ENCODE measurements around the gene CREB5.
"Not testable (repeated sequence)": the region's sequence is repeated elsewhere in the genome, so short reads cannot be mapped to it uniquely, and the experiment has no call there.

CREB5 gene

DNA sequence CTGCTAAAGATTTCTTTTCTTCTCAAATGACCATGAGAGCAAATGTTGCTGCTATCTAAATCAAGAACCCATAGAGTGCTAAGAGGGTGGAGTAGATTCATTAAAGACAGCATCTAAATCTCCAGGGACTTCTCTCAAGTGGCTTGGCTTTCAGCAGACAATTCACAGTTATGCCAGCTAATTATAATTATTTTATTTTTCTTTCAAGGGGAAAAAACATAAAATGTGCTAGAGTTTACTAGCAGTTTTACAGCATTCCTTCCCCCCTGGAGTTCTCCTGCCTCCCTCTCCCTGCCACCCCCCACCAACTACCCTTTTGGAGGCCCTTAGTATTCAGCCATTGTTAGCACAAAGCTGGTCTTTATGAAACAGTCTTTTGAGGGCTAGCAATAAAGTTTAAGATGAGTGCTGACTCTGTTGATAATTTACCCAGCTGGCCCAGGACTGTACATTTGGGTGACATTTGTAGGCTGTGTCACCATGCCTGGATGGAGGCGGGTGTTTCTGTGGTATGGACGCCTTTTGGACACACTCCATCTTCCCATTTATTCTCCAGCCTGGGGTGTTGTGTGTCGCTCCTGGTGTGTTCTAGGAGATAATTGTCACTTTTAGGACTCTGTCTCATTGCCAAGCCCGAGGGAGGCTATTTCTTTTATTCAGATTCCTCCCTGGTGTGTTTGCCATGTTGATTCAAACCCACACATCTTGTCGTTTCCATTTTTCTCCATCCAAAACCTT lies 160.2 kb downstream of the CREB5 start:
- in situ Hi-C loops (cut with MboI; ENCODE audit: low sequenced_read_pairs): no loop called here

DNA sequence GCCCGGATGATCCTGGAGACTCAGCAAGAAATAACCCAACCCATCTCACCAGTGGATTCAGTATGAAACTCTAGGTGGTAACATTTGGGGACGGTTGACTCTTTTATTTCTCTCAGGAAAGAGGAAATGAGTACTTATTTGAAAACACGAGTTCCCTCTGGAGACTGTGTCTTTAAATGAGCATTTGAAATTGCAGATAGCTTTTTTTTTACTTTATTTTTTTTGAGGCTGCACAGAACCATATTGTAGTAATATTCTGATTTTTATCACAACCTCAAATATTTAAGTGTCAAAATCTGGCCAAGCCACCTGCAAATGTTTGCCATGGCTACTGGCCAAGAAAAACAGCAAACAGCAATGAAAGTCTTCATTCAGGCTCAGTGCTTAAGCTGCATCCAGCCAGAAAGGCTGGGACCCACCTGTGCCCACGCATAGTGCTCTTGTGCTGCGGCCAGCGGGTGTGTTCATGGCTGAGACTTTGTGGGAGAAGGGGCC lies 160.8 kb downstream of the CREB5 start:
- in situ Hi-C loops (cut with MboI; ENCODE audit: low sequenced_read_pairs): no loop called here

DNA sequence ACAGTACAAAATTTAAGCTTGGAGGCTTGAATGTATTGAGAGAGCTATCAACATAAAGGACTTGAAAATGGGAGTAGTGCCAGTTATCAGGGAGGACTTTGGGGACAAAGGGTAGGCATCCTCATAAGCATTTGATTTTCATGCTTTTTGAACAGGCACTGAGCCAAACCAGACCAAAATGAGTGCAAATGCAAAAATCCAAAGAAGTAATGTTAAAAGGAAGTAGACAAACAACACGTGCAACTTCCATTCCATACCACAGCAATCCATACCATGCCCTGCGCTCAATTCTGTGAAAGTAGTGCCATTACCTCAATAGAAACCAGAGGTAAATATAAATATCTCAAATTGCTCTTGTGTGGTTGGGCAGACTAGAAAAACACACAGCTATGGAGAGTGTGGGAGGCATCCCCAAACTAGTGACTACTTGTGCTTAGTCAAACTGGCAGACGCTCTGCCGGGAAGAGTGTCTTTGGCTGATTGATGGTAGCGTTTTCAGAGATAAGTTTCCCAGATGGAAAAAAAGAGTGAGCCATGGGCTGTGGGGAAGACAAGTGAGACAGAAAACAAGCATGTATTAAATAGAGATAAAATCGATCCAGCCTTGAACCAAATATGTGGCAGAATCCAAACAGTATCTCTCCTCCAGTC lies 161.5 kb downstream of the CREB5 start:
- in situ Hi-C loops (cut with MboI; ENCODE audit: low sequenced_read_pairs): no loop called here

DNA sequence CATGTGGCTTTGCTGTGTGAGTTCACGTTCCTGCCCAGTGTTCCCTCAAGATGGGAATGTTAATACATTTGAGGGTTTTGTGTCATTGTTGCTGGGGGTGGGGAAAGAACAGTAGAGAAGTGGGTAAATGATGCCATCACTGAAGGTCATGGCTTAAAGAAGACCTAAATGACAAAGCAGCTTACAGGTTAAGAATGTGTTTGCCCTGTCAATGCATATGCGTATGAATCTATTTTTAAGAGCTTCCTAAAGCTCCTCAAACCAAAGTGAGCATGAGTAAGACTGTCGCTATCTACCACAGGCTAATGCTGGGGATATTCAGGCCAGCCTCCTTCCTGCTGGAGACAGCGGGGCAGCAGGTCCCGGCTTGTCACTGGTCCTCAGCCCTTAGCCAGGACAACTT lies 162.9 kb downstream of the CREB5 start:
- in situ Hi-C loops (cut with MboI; ENCODE audit: low sequenced_read_pairs): no loop called here

DNA sequence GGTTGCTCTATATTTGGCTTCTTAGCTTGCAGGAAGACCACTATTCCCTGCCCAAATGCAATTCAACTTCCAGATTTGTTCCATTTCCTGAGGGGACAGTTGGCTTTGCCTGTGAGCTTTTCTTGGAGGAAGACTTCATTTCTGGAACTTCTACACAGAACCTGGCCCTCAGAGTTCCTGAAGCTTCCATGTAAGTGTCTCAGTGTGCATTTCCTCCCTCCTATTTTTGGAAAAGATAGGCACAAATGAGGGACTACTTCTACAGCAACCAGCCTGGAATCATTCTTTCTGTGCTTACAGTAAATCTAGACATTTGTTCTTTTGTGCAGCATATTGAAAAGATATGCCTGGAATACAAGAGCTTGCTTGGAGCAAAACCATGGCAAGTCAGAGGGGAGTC lies 164.3 kb downstream of the CREB5 start:
- in situ Hi-C loops (cut with MboI; ENCODE audit: low sequenced_read_pairs): no loop called here

DNA sequence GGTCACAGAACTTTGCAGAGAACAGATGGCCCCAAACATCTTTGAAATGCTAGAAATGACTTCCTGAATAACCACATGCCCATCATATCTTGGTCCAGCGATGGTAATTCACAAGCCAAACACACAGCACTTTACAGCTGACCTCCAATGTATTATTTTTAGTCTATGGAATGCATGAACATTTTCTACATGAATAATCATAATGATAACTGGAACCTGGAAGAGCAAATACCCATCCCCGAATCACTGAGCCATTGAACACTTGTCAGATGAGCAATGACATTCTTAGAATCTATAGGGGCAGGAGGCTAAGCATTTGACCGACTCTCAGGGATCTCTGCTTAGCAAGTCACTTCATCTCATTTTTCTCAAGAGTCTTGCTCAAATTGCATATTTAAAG lies 167.3 kb downstream of the CREB5 start:
- in situ Hi-C loops (cut with MboI; ENCODE audit: low sequenced_read_pairs): no loop called here

DNA sequence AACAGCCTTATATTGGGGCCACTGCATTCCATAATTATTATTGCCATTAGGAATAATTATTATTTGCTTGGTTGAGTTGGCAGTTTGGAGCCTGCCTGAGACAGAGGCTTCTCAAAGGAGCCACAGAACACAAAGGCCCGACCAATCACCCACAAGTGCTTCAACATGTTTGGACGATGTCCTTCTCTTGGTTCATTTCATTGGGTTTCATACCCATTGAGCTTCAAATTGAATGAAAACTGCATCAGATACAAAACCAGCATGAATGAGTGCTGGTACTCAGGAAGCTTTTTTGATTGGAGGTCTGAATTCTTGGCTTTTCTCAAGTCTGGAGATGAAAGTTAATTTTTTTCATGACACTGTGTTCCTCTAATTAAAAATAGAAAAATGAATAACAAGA lies 168.3 kb downstream of the CREB5 start:
- in situ Hi-C loops (cut with MboI; ENCODE audit: low sequenced_read_pairs): no loop called here

DNA sequence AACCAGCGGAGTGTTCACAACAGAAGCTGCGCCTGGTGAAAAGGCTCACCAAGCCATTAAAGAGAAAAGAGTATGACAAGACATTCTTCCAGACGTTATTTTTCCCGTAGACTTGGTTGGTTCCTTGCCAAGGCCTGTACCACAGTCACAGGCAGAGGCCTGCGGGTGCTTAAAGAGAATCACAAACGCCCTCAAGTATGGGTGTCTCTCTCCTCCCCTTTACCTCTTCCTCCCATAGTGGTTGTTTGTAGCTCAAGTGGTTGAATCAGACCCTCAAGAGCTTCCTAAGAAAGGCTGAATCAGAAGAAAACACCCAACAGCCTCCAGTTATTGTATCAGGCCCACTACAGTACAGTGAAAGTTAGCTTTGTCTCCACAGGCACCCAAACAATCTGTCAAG lies 169.0 kb downstream of the CREB5 start:
- in situ Hi-C loops (cut with MboI; ENCODE audit: low sequenced_read_pairs): no loop called here

DNA sequence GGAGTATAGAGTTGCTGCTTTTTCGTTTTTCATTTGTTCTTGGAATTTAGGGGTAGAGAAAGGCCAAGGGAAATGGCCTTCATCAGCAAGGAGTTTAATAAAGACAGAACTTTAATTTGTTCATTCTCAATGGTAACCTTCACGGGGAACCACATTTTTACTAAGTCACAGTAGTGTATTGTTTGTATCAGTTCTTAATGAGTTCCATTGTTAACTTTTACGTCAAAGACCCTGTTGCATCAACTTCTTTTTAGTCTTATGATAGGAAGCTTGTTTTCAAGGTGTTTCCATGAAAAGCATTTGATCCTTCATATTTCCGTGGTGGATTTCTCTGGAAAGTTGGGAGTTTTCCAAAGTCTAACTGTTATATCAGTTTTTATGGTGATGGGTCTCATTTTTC lies 169.9 kb downstream of the CREB5 start:
- in situ Hi-C loops (cut with MboI; ENCODE audit: low sequenced_read_pairs): no loop called here

DNA sequence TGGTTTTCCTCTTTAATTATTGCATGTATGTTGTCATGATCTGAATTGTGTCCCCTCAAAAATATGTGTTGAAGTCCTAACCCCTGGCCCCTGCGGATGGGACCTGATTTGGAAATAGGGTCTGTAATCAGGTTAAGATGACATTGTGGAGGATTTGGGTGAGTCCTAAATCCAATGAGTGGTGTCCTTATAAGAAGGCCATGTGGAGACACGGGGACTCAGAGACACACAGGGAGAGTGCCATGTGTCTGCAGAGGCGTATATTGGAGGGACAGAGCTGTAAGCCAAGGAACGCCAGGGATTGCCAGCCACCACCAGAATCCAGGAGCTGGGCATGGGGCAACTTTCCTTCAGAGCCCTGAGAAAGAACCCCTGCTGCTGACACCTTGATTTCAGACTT lies 171.9 kb downstream of the CREB5 start:
- in situ Hi-C loops (cut with MboI; ENCODE audit: low sequenced_read_pairs): no loop called here

DNA sequence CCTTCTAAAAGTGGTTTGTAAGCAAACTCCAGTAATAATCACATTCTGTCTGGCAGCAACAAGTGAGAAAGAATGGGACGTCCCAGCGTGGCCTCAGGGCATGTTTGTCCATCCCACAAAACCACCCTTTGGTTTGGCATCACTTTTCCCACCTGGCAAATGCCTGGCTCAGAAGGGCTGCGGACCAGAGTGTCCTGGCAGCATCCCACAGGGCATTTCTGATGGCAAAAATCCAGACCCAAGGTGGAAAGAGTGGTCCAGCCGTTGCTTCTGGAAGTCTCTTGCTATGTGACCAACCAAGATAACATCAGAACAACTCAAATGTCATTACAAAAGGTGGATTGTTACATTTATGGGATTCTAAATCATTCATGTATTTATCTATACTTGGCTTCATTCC lies 174.4 kb downstream of the CREB5 start:
- in situ Hi-C loops (cut with MboI; ENCODE audit: low sequenced_read_pairs): no loop called here

DNA sequence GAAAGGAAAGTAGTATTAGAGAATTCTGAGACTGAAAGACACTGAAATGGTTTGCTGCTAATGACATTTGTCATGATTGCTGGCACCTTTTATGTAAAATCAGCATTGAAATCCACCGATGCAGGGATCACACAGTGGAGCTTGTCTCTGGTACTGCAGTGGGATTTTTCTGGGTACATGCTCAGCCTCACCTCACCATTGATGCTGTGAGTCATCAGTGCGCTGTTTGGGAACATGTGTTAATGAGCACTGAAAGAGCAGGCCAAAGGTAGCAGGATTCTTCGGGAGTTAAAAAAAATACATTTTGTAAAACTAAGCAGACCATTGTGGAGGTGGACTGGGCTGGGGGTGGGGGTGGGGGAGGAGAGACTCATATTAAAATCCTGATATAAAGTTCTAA lies 174.9 kb downstream of the CREB5 start:
- in situ Hi-C loops (cut with MboI; ENCODE audit: low sequenced_read_pairs): no loop called here

DNA sequence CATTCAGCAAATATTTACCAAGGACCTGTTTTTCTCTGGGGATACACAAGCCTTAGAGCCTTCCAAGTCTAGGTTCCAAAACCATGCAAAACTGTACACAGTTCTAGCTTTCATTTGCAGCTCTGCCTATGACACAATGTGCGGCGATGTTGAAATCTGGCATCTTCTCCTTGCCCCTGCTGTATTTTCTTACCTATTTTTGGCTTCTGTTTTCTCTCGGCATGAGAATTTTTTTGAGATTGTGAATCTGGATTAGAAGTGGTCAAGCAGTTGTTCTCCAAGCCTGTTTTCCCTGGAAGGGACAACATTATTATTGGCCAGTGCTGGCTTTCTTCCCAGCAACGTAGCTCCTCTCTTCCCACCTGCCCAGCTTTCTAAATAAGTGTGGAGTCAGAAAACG lies 176.3 kb downstream of the CREB5 start:
- in situ Hi-C loops (cut with MboI; ENCODE audit: low sequenced_read_pairs): no loop called here

DNA sequence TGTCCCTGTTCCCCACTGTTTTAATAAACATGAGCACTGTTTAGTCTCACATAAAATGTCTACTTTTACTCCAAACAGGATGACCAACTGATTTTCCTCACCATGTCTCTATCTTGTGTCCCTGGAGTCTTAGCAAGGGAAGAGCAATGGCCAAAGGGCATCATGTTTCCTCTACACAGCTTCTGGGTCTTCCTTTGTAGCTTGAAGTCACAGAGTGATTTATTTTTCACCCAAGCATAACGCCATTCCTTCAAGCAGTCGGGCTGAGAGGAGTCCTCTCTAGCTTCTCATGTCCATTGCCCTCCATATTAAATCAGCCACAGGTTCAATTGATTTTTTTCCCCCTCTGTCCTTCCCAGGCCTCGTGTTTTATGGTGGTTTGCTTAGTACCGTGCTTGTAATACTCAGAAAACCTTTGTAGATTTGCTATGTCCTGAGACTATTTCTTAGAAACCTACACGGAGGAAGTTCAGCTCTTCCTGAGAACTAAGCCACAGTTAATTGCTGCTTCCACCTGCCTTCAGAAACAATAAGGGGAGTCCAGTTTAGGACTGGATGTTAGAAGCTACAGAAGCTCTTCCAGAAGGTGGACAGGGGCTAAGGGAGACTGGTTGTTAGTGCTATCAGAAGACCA lies 178.8 kb downstream of the CREB5 start:
- in situ Hi-C loops (cut with MboI; ENCODE audit: low sequenced_read_pairs): no loop called here

DNA sequence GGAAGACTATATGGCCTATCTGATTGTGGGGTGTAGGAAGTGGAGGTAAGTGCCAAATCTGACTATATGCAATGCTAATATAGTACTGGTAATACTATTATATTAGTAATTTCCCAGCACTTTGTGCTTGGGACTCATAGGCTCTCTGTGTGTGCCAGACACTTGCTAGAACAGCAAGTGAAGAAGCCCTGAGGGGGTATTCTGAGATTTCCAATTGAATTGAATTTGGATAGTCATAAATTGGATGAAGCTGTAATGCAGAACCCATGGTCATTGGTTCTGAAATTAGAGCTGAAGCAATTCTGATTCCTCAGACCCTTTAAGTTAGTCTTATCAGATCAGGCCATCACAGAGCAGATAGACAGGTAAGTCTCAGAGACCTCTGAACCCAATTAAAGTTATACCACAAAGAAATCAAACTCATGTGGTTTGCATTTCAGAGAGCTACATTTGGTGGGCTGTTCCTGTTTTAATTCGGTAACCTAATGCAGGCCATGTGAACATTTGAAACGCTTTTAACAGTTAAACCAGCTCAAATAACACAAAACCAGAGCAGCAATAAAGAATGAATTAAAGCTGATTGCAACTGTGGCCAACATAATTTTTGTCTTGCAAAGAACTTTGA lies 179.5 kb downstream of the CREB5 start:
- in situ Hi-C loops (cut with MboI; ENCODE audit: low sequenced_read_pairs): no loop called here

DNA sequence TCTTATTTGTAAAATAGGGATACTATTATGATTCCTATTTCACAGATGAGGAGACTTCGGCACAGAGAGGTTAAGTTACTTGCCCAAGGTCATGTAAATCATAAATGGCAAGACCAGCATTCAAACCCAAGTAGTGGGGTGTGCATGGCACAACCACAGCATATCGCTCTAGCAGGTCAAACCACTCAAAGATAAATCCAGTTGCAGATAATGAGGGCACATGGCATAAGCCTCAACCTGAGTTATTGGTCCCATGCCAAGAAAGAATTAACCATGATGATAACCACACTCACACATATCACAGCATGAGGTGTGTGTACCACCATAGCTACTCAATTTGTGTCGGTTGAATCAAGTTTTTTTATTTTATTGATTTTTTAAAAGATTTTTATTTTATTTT lies 180.5 kb downstream of the CREB5 start:
- in situ Hi-C loops (cut with MboI; ENCODE audit: low sequenced_read_pairs): no loop called here

DNA sequence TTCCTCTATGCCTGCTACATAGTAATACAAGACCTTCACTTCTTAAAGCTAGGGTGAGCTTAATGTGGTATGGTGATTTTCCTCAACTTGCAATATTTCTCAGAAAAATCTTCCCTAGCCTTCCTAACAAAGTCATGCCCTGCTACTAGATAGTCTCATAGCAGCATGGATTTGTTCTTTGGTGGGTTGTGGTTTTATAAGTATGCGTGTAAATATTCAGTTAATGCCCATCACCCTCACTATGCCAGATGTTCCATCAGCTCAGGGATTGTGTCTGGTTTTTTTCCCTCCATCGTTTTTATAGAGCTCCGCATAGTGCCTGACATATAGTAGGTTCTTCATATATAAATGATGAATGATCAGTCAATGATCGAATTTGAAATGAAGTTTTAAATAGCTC lies 182.8 kb downstream of the CREB5 start:
- in situ Hi-C loops (cut with MboI; ENCODE audit: low sequenced_read_pairs): no loop called here

DNA sequence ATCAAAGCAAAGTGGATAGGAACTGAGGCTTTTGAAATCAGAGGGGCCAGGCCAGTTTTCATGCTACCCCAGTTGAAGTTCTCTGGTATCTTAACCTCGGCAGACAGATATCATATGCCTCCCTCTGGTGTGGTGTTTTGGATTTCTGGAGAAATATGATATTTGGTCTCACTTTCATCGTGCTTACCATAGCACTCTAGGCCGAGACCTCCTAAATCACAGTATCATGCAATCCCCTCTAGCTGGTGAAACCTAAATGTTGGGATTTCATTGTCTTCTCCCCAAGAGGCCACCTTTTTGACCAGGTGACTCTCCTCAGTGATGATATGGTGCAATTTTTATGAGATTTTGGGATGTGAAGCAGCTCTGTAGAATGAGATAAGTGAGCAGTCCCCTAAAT lies 183.5 kb downstream of the CREB5 start:
- in situ Hi-C loops (cut with MboI; ENCODE audit: low sequenced_read_pairs): no loop called here

DNA sequence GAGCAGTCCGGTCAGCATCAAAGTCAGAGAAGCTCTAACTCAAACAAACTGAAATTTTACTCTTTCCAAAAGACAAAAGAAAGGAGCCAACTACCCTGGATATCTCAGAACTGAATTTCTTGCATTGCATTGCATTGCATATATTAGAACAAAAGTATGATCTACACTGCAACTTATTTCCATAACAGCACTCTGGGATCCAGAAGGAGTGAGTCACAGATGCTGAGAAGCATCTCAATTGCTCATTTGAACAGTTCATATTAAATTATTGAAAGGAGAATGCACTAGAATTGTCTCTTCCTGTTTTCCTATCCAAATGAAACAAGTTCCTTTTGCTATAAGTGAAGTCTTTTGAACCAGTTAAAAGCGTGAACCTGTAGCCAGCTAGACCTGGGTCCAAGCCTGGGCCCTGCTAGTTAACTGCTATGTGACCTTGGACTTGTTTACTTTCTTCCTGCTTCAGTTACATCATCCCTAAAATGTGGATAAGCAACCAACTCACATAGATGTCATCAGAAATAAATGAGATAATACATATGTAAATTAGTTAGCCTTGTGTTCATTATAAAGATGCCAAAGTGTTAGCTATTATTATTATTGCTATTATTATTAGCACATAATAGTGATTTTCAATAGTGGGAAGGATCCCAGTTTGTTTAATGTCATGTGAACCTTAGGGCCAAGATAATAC lies 184.1 kb downstream of the CREB5 start:
- in situ Hi-C loops (cut with MboI; ENCODE audit: low sequenced_read_pairs): no loop called here

DNA sequence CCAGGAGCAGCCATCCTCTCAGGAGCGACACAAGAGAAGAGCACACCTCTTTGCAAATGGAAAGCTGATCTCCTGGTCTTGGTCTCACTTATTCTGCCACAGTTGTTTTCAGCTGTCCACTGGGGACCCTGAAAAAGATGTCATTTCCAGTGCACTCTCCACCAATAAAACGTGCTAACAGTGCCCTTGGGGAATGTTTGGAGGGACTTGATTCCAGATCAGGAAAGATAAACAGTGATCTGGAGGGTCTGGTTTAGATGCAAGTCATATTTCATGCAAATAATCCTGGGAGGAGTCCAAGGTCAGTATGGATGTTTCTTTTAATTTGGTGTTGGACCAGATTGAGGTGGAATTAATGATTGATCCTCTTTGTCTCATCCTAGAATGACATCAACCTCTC lies 185.0 kb downstream of the CREB5 start:
- in situ Hi-C loops (cut with MboI; ENCODE audit: low sequenced_read_pairs): no loop called here

DNA sequence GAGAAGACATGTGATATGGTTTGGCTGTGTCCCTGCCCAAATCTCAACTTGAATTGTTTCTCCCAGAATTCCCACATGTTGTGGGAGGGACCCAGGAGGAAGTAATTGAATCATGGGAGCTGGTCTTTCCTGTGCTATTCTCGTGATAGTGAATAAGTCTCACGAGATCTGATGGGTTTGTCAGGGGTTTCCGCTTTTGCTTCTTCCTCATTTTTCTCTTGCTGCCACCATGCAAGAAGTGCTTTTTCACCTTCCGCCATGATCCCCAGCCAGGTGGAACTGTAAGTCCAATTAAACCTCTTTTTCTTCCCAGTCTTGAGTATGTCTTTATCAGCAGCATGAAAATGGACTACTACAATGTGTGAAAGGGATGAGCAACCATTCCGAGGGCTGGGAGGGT lies 185.7 kb downstream of the CREB5 start:
- in situ Hi-C loops (cut with MboI; ENCODE audit: low sequenced_read_pairs): not testable (repeated sequence)

Data from hTERT RPE-1 (cell line).